GM12874 (cell line): ENCODE data around the gene GJD2.

Experiments used
- TF ChIP-seq, protein P1 (sequence below): IDR thresholded peaks from 2 replicates; pipeline ENCODE4 v1.5.1; 2011; ENCODE audit warnings: low read depth, mild to moderate bottlenecking, control low read depth, low read length, moderate library complexity; ENCODE audit not compliant: insufficient read depth

Gene GJD2

DNA sequence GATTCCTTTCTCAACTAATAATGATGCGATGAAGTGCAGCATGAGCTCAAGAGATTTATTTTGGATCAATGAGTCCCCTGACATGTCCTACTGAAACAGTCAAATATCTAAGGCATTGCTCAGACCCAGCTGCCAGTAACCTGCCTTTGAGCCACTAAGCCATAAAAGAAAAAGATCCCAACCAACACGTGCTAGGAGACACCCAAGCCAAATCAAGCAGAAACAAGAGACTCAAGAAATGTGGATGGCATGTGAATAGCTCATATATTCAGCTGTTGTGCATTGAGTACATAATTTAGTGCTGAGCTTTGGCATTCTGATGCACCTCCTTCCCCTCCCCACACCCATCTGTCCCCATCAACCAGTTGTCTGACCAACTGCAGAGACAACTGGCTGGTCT, 29.2 kb downstream of the GJD2 start:
- TF ChIP-seq, protein P1, sequence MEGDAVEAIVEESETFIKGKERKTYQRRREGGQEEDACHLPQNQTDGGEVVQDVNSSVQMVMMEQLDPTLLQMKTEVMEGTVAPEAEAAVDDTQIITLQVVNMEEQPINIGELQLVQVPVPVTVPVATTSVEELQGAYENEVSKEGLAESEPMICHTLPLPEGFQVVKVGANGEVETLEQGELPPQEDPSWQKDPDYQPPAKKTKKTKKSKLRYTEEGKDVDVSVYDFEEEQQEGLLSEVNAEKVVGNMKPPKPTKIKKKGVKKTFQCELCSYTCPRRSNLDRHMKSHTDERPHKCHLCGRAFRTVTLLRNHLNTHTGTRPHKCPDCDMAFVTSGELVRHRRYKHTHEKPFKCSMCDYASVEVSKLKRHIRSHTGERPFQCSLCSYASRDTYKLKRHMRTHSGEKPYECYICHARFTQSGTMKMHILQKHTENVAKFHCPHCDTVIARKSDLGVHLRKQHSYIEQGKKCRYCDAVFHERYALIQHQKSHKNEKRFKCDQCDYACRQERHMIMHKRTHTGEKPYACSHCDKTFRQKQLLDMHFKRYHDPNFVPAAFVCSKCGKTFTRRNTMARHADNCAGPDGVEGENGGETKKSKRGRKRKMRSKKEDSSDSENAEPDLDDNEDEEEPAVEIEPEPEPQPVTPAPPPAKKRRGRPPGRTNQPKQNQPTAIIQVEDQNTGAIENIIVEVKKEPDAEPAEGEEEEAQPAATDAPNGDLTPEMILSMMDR, result no peak

DNA sequence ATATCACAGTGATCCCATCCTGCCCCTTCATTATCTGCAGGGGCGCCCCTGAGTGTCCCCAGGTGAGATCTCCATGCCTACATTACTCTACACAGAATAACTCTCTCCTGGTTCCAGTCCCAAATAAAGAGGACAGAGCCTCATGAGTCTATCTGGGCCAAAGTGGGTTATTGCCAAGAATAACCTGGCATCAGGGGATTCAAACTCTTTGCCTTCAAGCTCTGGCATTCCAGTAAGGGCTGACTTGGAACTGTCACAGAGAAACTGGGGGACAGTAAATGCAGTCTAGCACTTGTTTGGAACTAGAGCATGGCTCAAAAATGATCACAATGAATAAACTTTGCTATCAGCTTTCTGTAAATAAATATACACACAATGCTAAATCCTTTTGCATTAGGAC, 30.3 kb downstream of the GJD2 start:
- TF ChIP-seq, protein P1, result no peak

DNA sequence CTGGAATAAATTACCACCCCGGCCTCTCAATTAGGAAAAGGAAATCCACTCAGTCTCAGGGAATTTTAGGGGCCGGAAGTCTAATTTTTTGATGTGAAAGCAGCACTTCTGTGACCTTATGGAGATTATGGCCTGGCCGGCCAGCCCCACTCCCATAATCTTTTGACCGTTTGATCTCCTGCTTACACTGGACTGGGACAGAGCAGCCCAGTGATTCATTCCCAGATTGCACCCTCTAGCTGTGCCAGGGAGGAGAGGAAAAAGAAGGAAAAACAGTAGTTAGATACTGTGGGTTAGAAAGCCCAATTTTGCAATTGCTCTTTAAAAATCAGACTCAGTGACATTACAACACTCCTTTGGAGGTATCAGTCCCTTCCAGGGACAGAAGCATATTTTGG, 32.4 kb downstream of the GJD2 start:
- TF ChIP-seq, protein P1, result no peak

DNA sequence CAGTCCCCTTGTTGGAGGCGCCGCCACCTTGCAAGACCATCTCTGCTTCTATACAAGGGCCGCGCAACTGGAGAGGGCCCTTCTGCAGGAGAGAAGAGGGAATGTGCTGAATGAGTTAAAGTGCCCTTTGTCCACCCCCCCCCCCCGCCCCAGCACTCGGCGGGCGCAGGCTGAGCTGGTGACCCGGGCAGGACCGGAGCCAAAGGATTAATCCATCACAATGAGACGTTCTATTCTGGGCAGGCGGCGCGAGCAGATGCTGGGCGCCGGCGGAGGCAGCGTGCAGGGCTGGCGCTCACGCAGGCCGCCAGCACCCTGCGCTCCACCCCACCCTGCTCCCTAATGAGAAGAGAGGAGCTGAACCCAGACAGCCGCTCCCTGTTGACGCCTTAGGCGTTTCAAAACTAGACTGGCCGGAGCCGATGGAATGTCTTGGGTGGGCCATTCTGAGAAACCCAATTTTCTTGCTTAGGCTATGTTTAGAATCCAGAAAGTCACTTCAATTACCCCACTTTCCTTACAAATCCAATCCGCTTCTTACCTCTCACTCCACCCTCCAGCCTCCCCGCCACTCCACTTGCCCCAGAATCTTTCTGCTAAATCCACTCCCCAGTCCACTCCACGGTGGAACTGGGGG, 32.9 kb downstream of the GJD2 start:
- TF ChIP-seq, protein P1, result no peak

DNA sequence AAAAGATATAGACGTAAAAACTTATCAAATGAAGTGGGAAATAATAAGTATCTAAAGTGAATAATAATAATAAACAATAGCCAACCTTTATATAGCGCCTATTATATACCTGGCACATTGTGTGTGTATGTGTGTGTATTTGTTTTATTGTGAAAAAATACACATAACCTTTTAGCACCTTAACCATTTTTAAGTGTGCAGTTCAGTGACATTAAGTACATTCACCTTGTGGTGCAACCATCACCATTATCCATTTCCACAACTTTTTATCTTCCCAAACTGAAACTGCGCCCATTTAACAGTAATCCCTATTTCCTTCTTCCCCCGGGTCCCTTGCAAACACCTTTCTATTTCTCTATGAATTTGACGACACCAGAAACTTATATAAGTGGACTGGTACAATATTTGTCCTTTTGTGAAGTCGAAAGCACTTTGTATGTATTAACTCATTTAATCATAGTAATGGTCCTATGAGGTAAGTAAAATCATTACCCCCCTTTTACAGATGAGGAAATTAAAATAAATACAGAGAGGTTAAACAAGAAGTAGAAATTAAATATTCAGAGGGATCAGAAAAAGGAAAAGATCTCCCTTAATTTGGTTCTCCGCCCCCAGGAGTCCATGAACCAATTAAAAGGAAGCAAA, 33.5 kb downstream of the GJD2 start:
- TF ChIP-seq, protein P1, result no peak

DNA sequence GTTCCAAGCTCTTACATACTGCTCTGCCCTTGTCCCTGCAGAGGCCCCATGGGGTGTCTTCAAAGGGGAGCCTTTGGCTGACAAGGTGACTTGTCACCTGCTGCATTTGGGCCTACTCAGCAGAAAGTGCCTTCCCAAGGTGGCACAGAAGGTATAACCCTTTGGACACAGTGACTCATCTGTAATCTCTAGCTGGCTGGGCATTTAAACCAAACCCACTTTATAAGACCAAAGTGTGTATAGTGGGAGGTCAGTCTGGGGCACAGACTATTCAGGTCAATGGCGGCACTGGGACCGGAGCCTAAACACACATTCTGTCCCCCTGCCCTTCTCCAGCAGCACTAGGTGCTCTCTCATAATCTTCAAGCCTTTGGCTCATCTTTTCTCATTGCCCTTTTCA, 35.1 kb downstream of the GJD2 start:
- TF ChIP-seq, protein P1, result no peak

DNA sequence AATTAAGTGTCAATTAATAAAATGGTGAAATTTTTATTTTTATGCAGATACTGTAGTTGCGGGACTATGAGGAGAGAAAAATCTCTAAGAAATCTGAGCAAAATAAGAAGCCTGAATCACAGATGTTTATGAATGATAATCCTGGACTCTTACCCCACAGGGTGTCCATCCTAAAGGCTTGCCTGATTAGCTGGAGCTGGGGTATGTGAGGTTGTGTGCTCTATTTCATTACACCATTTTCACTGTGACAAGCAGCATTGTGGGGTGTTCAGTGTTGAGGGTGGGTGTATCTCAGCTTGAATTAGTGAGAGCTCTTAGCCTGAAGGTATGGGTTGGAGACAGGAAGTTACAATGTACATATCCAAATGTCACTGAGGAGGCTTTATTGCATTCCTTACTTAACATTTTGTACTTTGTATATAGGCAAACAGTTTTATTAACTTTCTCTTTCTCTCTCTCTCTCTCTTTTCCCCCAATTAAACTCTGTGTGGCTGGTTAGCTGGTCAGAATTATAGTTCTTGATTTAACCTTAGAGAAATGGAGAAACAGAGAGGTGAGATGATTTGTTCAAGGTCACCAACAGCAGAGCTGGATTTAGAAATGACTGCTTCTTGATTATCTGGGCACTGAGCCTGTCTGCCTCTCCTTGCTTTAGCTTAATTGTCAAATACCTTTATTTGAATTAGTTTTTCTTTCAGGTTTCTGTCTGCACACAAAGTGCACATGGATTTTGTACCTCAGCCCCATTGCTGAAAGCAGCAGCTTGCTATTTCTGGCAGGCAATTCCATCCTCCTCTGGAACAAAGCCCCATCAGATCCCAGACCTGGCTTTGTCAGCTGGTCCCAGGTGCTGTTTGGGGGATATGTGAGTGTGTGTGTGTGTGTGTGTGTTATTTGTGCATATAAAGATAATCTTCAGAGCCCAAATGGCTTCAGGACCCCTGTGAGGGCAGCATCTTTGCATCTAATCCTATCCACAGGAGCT, 35.8 kb downstream of the GJD2 start:
- TF ChIP-seq, protein P1, result no peak
